GM11168 (cell line): ENCODE results near the gene ILF3.

Experiments
- in situ Hi-C: fragments of 300-500 bp; cut with MboI; formaldehyde crosslinking; loops from one replicate; pipeline ENCODE4 v1.12.0; 2022; ENCODE audit warnings: low sequenced_read_pairs; ENCODE audit not compliant: unreplicated experiment

ILF3 gene

DNA sequence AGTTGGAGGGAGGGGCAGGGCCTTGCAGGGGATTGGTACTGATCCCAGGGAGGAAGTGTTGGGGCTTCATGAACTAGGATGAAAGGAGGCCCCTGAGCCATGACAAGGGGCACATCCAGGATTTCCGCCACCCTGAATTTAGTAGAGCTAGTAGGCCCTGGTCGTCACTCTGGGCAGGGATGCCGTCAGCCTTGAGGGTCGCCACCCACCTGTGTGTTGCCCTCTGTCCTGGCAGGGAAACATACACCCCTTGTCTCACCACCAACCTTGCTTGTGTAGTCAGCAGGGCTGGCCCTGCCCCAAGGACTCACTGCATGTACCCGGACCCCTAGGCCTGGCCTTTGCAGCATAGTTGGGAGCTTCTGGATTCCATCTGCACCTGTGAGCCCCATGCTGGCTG is 37.7 kb downstream of the ILF3 start:
- in situ Hi-C loops: no loop called here

DNA sequence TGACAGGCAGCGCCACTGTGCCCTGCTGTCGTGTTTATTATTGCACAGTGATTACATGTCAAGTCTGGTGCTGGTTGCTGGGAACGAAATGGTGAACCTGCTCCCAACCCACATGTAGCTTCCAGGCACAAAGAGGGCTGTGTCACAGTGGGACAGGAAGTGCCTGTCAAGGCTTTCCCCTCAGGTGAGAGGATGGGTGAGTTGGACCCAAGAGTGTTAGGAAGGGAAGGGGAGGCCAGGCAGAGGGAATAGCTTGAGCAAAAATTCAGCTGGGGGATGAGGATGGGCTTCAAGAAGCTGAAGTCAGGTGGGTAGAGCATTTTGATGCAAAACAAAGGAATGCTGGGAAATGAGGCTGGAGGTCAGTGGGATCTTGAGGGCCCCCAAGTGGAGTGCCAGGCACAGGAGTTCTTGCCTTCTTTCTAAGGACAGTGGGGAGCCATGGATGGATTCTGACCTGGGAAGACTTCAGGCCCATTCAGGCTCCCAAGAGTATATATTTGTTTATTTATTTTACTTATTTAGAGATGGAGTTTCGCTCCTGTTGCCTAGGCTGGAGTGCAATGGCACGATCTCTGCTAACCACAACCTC is 38.6 kb downstream of the ILF3 start:
- in situ Hi-C loops: no loop called here

GRCh38 chr19:10694706-10695307 is 40.7 kb downstream of the ILF3 start:
- in situ Hi-C loops: no loop called here

DNA sequence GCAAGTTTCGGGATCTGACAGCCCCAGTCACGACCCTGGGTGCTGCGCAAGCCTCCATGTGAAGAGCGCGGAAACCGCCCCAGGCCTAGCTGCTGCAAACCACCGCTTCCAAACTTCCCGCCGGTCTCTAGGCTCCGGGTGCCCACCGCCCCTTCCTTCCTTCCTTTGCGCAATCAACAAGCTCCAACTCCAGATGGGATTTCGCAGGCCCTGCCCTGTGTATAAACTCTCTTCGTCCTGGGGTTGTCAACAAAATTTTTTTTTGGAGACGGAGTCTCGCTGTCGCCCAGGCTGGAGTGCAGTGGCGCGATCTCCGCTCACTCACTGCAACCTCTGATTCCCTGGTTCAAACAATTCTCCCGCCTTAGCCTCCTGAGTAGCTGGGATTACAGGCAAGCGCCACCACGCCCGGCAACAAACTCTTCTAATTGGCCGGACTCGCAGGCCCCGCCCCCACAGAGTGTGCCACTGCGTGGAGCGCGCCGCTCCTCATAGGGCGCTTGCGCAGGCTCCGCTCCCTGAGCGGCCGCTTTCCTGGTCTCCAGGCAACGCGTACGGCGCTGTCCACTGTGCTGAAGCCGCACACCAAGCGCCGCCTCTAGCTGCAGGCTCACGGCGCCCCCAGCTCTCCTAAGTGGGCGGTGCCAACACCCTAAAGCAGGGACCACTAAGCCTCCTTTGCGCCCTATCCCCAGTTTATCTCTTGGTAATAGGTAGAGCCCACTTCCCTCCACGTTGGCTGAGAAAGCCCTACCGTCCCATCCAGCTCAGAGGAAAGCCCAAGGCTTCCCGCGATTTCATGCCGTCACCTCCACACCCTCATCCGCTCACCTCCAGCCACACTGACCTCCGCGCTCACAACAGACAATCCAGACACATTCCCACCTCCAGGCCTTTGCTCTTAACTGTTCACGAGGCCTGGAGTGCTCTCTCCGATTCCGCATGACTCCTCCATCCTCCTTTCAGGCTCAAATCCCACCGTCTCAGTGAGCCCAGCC is 41.6 kb downstream of the ILF3 start:
- in situ Hi-C loops: no loop called here

DNA sequence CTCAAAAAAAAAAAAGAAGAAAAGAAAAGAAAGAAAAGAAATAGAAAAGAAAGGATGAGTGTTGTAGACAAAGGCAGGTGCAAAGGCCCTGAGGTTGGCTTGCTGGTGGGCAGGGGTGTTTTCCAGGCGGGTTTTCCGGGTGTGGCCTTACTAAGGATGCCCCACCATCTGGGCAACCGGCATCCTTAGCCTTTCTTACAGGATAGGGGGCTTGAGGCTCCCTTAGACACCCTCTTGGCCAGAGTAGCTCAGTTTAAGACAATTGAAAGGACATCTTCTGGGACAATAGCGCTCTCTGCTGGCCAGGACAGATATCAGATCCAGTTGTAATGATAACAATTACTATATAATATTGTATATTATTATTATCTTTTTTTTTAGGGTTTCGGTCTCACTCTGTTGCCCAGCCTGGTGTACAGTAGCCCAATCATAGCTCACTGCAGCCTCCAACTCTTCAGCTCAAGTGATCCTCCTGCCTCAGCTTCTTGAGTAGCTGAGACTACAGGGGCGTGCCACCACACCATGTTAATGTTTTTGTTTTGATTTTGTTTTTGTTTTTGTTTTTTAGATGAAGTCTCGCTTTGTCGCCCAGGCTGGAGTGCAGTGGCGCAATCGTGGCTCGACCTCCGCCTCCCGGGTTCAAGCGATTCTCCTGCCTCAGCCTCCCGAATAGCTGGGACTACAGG is 45.6 kb downstream of the ILF3 start:
- in situ Hi-C loops: no loop called here

DNA sequence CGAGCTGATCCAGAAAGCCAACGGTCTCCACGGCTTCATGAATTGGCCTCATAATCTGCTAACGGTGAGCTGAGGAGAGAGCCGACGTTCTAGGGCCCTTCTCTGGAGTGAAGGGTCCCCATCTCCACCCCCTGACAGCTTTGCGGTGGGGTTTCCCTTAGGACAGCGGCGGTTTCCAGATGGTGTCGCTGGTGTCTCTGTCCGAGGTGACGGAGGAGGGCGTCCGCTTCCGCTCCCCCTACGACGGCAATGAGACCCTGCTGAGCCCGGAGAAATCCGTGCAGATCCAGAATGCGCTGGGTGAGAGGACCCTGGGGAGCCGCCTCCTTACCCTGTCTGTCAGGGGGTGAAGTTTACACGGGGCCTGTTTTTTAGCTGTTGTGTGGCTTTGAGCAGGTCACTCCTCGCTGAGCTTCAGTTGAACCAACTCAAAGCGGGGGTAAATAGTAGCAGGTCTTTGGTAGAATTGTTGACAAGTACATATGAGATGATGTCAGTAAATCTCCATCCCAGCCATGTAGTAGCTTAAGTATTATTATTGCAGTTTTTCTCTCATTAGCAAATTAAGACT is 47.9 kb downstream of the ILF3 start:
- in situ Hi-C loops: no loop called here

DNA sequence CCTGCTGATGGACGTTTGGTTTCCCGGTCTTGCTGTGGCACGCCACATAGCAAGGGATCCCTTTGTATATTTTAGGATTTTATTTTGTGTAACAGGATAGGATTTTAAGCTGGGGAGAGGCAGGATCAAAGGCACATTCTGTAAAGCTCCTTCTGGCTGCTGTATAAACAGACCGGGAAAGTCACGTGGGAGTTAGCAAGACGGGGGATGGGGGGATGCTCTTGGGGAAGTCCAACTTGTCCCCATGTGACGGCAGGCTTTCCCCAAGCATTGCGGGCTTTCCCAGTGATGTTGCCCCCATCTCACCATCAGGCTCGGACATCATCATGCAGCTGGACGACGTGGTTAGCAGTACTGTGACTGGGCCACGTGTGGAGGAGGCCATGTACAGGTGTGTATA is 52.8 kb downstream of the ILF3 start:
- in situ Hi-C loops: no loop called here

DNA sequence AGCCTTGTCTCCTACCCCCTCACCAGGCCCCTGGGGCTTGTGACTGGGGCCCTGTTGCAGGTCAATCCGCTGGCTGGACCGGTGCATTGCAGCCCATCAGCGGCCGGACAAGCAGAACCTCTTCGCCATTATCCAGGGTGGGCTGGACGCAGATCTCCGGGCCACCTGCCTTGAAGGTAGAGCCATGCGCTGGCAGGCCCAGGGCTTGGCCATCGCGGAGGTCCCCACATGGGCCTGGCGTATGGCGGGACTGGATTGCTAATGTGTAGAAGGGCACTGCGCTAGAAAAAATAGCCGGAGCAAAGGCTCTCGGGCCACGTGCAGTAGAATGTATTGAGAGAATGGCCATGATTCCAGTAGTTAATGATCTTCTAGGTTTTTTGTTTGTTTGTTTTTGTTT is 53.3 kb downstream of the ILF3 start:
- in situ Hi-C loops: no loop called here

- in situ Hi-C loops: no loop called here
These were observed 54.1 kb downstream of the ILF3 start for GRCh38 chr19:10708291-10708690.

DNA sequence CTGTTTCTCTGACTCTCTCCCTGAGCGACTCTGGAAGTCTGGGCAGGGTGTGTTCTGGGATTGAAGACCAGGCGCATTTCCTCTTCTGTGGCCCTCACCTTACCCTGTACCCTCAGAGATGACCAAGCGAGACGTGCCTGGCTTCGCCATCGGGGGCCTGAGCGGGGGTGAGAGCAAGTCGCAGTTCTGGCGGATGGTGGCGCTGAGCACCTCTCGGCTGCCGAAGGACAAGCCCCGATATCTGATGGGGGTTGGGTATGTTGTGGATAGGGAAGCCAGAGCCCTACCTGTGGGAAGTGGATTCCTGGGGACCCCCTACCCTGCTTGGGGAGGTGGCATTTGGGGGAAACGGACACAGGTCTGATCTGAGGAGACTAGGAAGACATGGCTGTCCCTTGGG is 57.9 kb downstream of the ILF3 start:
- in situ Hi-C loops: no loop called here

DNA sequence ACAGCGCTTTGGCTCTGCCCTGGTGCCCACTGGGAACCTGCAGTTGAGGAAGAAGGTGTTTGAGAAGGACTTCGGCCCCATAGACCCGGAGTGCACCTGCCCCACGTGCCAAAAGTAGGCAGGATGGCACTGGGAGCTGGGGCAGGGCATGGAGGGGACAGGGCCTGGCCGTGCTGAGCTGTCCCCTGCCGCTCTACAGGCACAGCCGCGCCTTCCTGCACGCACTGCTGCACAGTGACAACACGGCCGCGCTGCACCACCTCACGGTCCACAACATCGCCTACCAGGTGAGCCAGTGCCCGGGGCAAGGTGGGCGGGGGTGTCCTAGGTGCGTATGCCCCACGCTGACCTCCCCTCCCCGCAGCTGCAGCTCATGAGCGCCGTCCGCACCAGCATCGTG is 58.6 kb downstream of the ILF3 start:
- in situ Hi-C loops: no loop called here

GRCh38 chr19:10713317-10713716 is 59.2 kb downstream of the ILF3 start:
- in situ Hi-C loops: no loop called here

GRCh38 chr19:10717054-10717355 is 62.9 kb downstream of the ILF3 start:
- in situ Hi-C loops: no loop called here

- in situ Hi-C loops: no loop called here
These were observed 63.4 kb downstream of the ILF3 start, which contains the start of gene DNM2 for GRCh38 chr19:10717356-10718204. DNM2 (plus strand) TSS chr19:10718079; CDS start chr19:10718243, 164 bp downstream.

GRCh38 chr19:10718205-10719196 is 64.4 kb downstream of the ILF3 start:
- in situ Hi-C loops: no loop called here

DNA sequence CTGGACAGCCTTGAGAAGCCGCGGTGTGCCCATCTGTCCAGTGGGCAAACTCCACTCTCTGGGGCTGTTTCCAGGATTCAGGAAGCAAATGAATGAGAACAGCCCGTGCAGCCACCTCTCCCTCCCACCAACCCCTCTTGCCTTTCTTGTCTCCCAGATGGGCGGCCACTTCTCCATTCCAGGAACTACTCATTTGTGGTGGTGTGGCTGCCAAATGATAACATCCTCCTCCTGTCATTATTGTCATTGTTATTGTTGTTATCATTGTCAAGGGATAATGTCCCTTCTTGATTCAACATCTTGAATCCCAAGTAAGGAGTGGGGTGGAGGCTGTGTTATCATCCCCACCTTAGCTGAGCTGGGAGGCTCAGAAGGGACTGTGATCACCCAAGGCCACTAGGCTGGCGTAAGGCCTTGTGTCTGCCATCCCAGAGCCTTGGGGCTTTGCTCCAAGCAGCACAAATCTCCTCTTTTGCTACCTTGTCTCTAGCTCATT is 65.4 kb downstream of the ILF3 start:
- in situ Hi-C loops: no loop called here

DNA sequence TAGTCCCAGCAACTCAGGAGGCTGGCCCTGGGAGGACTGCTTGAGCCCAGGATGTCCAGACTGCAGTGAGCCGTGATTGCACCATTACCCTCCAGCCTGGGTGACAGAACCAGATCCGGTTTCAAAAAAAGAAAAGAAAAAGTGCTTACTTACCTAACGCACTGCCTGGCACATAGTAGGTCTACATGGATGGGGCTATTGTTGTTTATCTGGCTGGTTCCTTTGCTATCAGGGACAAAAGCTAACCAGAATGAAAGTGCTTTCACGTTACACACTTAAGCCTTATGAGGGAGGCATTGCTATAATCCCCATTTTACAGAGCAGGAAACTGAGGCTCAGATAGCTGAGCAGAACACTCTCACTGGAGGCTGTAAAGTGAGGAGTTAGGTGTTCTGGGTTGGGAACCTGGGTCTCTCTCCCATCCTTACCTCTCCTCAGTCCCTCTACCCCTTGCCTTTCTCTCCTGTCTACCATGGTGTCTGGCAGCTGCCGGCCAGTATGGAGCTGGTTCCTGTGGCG is 66.5 kb downstream of the ILF3 start:
- in situ Hi-C loops: no loop called here

DNA sequence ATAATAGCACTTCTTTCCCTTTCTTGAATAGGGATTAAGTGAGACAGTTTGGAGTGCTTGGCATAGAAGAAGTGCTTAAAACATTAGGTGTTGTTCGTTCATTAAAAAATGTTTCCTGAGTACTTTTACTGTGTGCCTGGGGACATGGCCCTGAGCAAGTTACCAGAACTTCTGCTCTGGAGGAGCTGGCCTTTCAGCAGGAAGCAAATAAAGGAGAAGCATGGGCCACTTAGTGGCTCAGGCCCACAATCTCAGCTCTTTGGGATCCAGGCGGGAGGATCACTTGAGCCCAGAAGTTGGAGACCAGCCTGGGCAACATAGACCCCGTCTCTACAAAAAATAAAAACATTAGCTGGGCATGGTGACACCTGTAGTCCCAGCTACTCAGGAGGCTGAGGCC is 69.4 kb downstream of the ILF3 start:
- in situ Hi-C loops: no loop called here
